Activated naive CD4-positive, alpha-beta T cell treated with Interleukin-2 at 50 U/mL for 16 hours (primary cell): ENCODE data around the gene TCF15.
"Not testable (repeated sequence)": the region's sequence is repeated elsewhere in the genome, so short reads cannot be mapped to it uniquely, and the experiment has no call there.

ENCODE experiments used
- DNase-seq: peaks from one replicate; pipeline ENCODE4 v3.0.0-alpha.2; 2020

TCF15 gene

GRCh38 chr20:642013-642397 is 31.9 kb upstream of the TCF15 start:
- DNase-seq: not testable (repeated sequence)

GRCh38 chr20:641516-641875 is 31.4 kb upstream of the TCF15 start:
- DNase-seq: no peak

- no peak for DNase-seq
Observed at GRCh38 chr20:640674-641515, 30.8 kb upstream of the TCF15 start.

GRCh38 chr20:638579-638978 is 28.5 kb upstream of the TCF15 start:
- DNase-seq: no peak

- no peak for DNase-seq
Observed at GRCh38 chr20:637559-637958, 27.4 kb upstream of the TCF15 start.

GRCh38 chr20:635893-636338 is 25.8 kb upstream of the TCF15 start:
- DNase-seq: no peak

GRCh38 chr20:635028-635892 is 25.2 kb upstream of the TCF15 start:
- no peak for DNase-seq

- DNase-seq: no peak
Observed at GRCh38 chr20:634148-634925, 24.2 kb upstream of the TCF15 start.

GRCh38 chr20:631101-631500 is 21.0 kb upstream of the TCF15 start:
- DNase-seq: no peak

GRCh38 chr20:626579-626978 is 16.5 kb upstream of the TCF15 start:
- no peak for DNase-seq

GRCh38 chr20:625360-625932 is 15.3 kb upstream of the TCF15 start:
- DNase-seq: no peak

- no peak for DNase-seq
Observed at GRCh38 chr20:623704-624103, 13.6 kb upstream of the TCF15 start.

- no peak for DNase-seq
Observed at GRCh38 chr20:623021-623420, 12.9 kb upstream of the TCF15 start.

GRCh38 chr20:622161-622560 is 12.1 kb upstream of the TCF15 start:
- no peak for DNase-seq

GRCh38 chr20:621125-621756 is 11.1 kb upstream of the TCF15 start:
- no peak for DNase-seq

- DNase-seq: no peak
Observed at GRCh38 chr20:620246-620645, 10.1 kb upstream of the TCF15 start.

GRCh38 chr20:618980-619379 is 8.9 kb upstream of the TCF15 start:
- no peak for DNase-seq

- no peak for DNase-seq
Observed at GRCh38 chr20:617934-618690, 8.0 kb upstream of the TCF15 start.

GRCh38 chr20:615514-615913 is 5.4 kb upstream of the TCF15 start:
- DNase-seq: no peak

GRCh38 chr20:611843-612185 is 1.7 kb upstream of the TCF15 start:
- DNase-seq: no peak

- no peak for DNase-seq
Observed at GRCh38 chr20:611047-611842, 1.1 kb upstream of the TCF15 start.
